ENCODE measurements around the gene HDAC4. TPM values are rescaled to one million over a fixed set of nuclear protein-coding genes. Genes with fewer than 3 reads are reported as not detected.

Gene HDAC4
- total RNA-seq, 5 donors from 2014 or later (not counting 1 experiment from before 2014, with no cell fraction given), result 44.8 to 80.2 (median 60.9) TPM

DNA sequence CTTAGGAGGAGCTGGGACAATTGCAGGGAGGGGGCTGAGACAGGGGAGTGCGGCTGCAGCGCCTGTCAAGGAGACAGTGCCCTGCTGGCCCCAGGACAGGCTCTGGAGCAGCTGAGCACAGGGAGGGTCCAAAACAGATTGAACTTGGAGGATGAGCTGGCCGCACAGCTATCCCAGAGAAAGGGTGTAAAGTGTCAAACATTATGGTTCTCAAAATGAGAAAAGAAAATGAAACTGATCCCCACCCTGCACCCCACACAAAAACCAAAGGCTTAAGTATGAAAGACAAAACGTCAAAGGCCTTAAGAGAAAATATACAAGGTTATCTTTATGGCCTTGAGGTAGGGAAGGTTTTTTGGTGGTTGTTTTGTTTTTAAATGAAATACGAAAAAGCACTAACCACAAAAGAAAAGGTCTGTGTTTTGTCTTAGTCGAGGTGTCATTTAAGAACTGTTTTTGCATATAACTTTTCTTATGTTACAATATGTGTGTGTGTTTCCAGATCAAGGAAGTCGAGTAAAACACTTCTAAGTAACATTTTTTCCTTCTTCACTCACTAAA is 111.8 kb downstream of the HDAC4 start:
- peaks cover 0 to 2% of the 10 kb centered on the region in 2 experiments for H3K27me3 ChIP-seq (replicated peaks in 1 of 2; ENCODE audit: control insufficient read depth in 2 of 2, extremely low read depth in 1 of 2, insufficient read depth in 2 of 2, low read length in 1 of 2)
- peak overlapping the region; percentile 98 to 99 for H3K27ac Mint-ChIP-seq
- H3K4me1 ChIP-seq (ENCODE audit: control insufficient read depth in 1 of 2, extremely low read depth in 1 of 2, insufficient read depth in 2 of 2, low read length in 2 of 2), result peaks cover 58 to 60% of the 10 kb centered on the region in 2 experiments
- H3K9me3 Mint-ChIP-seq, result no peaks in the 10 kb centered on the region
- no peaks in the 10 kb centered on the region for H3K27me3 Mint-ChIP-seq
- H3K9me3 ChIP-seq, result no peaks in the 10 kb centered on the region
- peaks cover 76 to 93% (median 85%) of the 10 kb centered on the region in 3 donors for H3K4me1 Mint-ChIP-seq
- peak overlapping the region; percentile 22 to 49 for H3K4me3 ChIP-seq (ENCODE audit: control insufficient read depth in 1 of 2, extremely low read depth in 1 of 2, low read length in 1 of 2)
- H3K36me3 Mint-ChIP-seq, result peaks cover under 1% of the 10 kb centered on the region
- CTCF ChIA-PET, result interaction anchor here in 1 of 2 donors (0.9 to 1.9 kb wide), 2 partner anchors 14 to 22 kb away, joined by 4 to 8 read pairs; no protein-coding TSS in a partner anchor
- peak; percentile 44 to 82 (median 59) for ATAC-seq (replicated peaks in 1 of 4)
- H3K36me3 ChIP-seq (ENCODE audit: control insufficient read depth in 2 of 2, extremely low read depth in 1 of 2, insufficient read depth in 1 of 2, low read length in 1 of 2), result peaks cover 0 to 4% of the 10 kb centered on the region in 2 donors
- POLR2A ChIA-PET, result no interaction called here
- H3K27ac ChIP-seq (ENCODE audit: low read length), result peak overlapping the region; percentile 82
- peak in 18 of 35 experiments; percentile 24 to 76 (median 44) for DNase-seq
- 27% methylated on average over 2 of the region's 7 CpGs for WGBS (ENCODE audit: insufficient coverage)
- peak overlapping the region; percentile 75 to 79 (median 77) for H3K4me3 Mint-ChIP-seq

GRCh38 chr2:239288237-239288636 is 112.6 kb downstream of the HDAC4 start:
- no peaks in the 10 kb centered on the region for H3K9me3 ChIP-seq
- H3K27me3 Mint-ChIP-seq, result no peaks in the 10 kb centered on the region
- ChIA-PET CTCF (interaction anchor here in 1 of 2 donors (0.9 to 1.9 kb wide), 2 partner anchors 13 to 21 kb away, joined by 4 to 8 read pairs; no protein-coding TSS in a partner anchor), POLR2A (no interaction called here)
- peaks cover 3% of the 10 kb centered on the region for H3K36me3 Mint-ChIP-seq
- no peak overlapping the region for H3K4me3 ChIP-seq (ENCODE audit: control insufficient read depth in 1 of 2, extremely low read depth in 1 of 2, low read length in 1 of 2)
- no peaks in the 10 kb centered on the region for H3K9me3 Mint-ChIP-seq
- no CpG with 5 or more reads among the region's 4 CpGs for WGBS (ENCODE audit: insufficient coverage)
- peaks cover 0 to 2% of the 10 kb centered on the region in 2 experiments for H3K27me3 ChIP-seq (replicated peaks in 1 of 2; ENCODE audit: control insufficient read depth in 2 of 2, extremely low read depth in 1 of 2, insufficient read depth in 2 of 2, low read length in 1 of 2)
- peaks cover 0 to 4% of the 10 kb centered on the region in 2 donors for H3K36me3 ChIP-seq (ENCODE audit: control insufficient read depth in 2 of 2, extremely low read depth in 1 of 2, insufficient read depth in 1 of 2, low read length in 1 of 2)
- no peak for DNase-seq
- H3K4me1 Mint-ChIP-seq, result peaks cover 71 to 91% (median 80%) of the 10 kb centered on the region in 3 donors
- peak overlapping the region in 2 of 3 donors; percentile 50 to 79 for H3K4me3 Mint-ChIP-seq
- peak overlapping the region; percentile 98 to 99 for H3K27ac Mint-ChIP-seq
- H3K27ac ChIP-seq (ENCODE audit: low read length), result peak overlapping the region; percentile 82
- no peak for ATAC-seq (replicated peaks in 1 of 4)
- H3K4me1 ChIP-seq (ENCODE audit: control insufficient read depth in 1 of 2, extremely low read depth in 1 of 2, insufficient read depth in 2 of 2, low read length in 2 of 2), result peaks cover 55 to 59% of the 10 kb centered on the region in 2 experiments

DNA sequence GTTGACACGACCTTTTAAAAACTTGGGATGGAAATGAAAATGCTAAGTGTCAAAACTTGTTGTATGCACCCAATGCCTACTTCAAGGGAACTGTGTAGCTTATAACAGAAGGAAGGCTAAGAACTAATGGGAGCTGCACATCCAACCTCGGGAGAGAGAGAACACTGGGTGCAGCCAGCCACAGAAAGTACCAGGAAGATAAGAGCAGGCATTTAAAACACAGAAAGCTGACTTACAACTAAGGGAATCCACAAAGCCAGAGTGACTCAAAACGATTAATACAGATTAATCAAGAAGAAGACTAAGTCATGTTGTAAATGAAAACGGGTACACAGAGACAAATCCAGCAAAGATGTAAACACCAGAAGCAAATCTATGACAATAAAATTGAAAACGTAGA is 113.4 kb downstream of the HDAC4 start:
- CTCF ChIA-PET, result no interaction called here
- ATAC-seq (replicated peaks in 1 of 4), result no peak
- H3K36me3 ChIP-seq (ENCODE audit: control insufficient read depth in 2 of 2, extremely low read depth in 1 of 2, insufficient read depth in 1 of 2, low read length in 1 of 2), result peaks cover 0 to 4% of the 10 kb centered on the region in 2 donors
- H3K4me3 ChIP-seq (ENCODE audit: control insufficient read depth in 1 of 2, extremely low read depth in 1 of 2, low read length in 1 of 2), result no peak overlapping the region
- H3K9me3 Mint-ChIP-seq, result no peaks in the 10 kb centered on the region
- peaks cover 3% of the 10 kb centered on the region for H3K36me3 Mint-ChIP-seq
- H3K27ac ChIP-seq (ENCODE audit: low read length), result no peak overlapping the region
- peaks cover 67 to 85% (median 74%) of the 10 kb centered on the region in 3 donors for H3K4me1 Mint-ChIP-seq
- H3K4me1 ChIP-seq (ENCODE audit: control insufficient read depth in 1 of 2, extremely low read depth in 1 of 2, insufficient read depth in 2 of 2, low read length in 2 of 2), result peaks cover 55 to 59% of the 10 kb centered on the region in 2 experiments
- peak overlapping the region; percentile 88 to 89 for H3K27ac Mint-ChIP-seq
- WGBS (ENCODE audit: insufficient coverage), result 93% methylated on average over 2 of the region's 5 CpGs
- peak overlapping the region in 2 of 3 donors; percentile 5 to 79 for H3K4me3 Mint-ChIP-seq
- no peaks in the 10 kb centered on the region for H3K9me3 ChIP-seq
- no peaks in the 10 kb centered on the region for H3K27me3 Mint-ChIP-seq
- H3K27me3 ChIP-seq (replicated peaks in 1 of 2; ENCODE audit: control insufficient read depth in 2 of 2, extremely low read depth in 1 of 2, insufficient read depth in 2 of 2, low read length in 1 of 2), result peaks cover 0 to 2% of the 10 kb centered on the region in 2 experiments
- no peak for DNase-seq
- POLR2A ChIA-PET, result no interaction called here

- H3K4me1 Mint-ChIP-seq, result peaks cover 64 to 81% (median 69%) of the 10 kb centered on the region in 3 donors
- no peak overlapping the region for H3K27ac ChIP-seq (ENCODE audit: low read length)
These were observed 113.9 kb downstream of the HDAC4 start for GRCh38 chr2:239286901-239287300.

GRCh38 chr2:239285932-239286230 is 114.9 kb downstream of the HDAC4 start:
- CTCF ChIA-PET, result no interaction called here
- ATAC-seq (replicated peaks in 1 of 4) (no peak), DNase-seq (no peak)
- Mint-ChIP-seq H3K9me3 (no peaks in the 10 kb centered on the region), H3K4me1 (peaks cover 64 to 73% (median 69%) of the 10 kb centered on the region in 3 donors), H3K27ac (peak overlapping the region; percentile 79 to 81), H3K36me3 (peaks cover 3% of the 10 kb centered on the region), H3K4me3 (peak overlapping the region in 2 of 3 donors; percentile 63 to 78), H3K27me3 (no peaks in the 10 kb centered on the region)
- H3K4me1 ChIP-seq (ENCODE audit: control insufficient read depth in 1 of 2, extremely low read depth in 1 of 2, insufficient read depth in 2 of 2, low read length in 2 of 2), result peaks cover 54 to 59% of the 10 kb centered on the region in 2 experiments
- no peaks in the 10 kb centered on the region for H3K36me3 ChIP-seq (ENCODE audit: control insufficient read depth in 2 of 2, extremely low read depth in 1 of 2, insufficient read depth in 1 of 2, low read length in 1 of 2)
- peak overlapping the region; percentile 32 for H3K27ac ChIP-seq (ENCODE audit: low read length)
- no peaks in the 10 kb centered on the region for H3K9me3 ChIP-seq
- POLR2A ChIA-PET, result interaction anchor here in 1 of 2 donors (0.7 kb wide), 1 partner anchor 20 kb away, joined by 3 read pairs; no protein-coding TSS in a partner anchor
- WGBS (ENCODE audit: insufficient coverage), result no CpG with 5 or more reads among the region's 3 CpGs
- H3K4me3 ChIP-seq (ENCODE audit: control insufficient read depth in 1 of 2, extremely low read depth in 1 of 2, low read length in 1 of 2), result peak overlapping the region; percentile 45 to 68
- peaks cover 0 to 2% of the 10 kb centered on the region in 2 experiments for H3K27me3 ChIP-seq (replicated peaks in 1 of 2; ENCODE audit: control insufficient read depth in 2 of 2, extremely low read depth in 1 of 2, insufficient read depth in 2 of 2, low read length in 1 of 2)

More at GRCh38 chr2:239286901-239287300, 113.9 kb downstream of the HDAC4 start:
- H3K27me3 Mint-ChIP-seq, result no peaks in the 10 kb centered on the region
- Histone ChIP-seq H3K4me1 (ENCODE audit: control insufficient read depth in 1 of 2, extremely low read depth in 1 of 2, insufficient read depth in 2 of 2, low read length in 2 of 2) (peaks cover 55 to 59% of the 10 kb centered on the region in 2 experiments), H3K4me3 (ENCODE audit: control insufficient read depth in 1 of 2, extremely low read depth in 1 of 2, low read length in 1 of 2) (no peak overlapping the region), H3K9me3 (no peaks in the 10 kb centered on the region), H3K36me3 (ENCODE audit: control insufficient read depth in 2 of 2, extremely low read depth in 1 of 2, insufficient read depth in 1 of 2, low read length in 1 of 2) (peaks cover 0 to under 1% of the 10 kb centered on the region in 2 donors), H3K27me3 (replicated peaks in 1 of 2; ENCODE audit: control insufficient read depth in 2 of 2, extremely low read depth in 1 of 2, insufficient read depth in 2 of 2, low read length in 1 of 2) (peaks cover 0 to 2% of the 10 kb centered on the region in 2 experiments)
- ChIA-PET POLR2A (no interaction called here), CTCF (no interaction called here)
- DNase-seq (no peak), ATAC-seq (replicated peaks in 1 of 4) (no peak)
- 99% methylated on average over 6 of the region's 10 CpGs for WGBS (ENCODE audit: insufficient coverage)
- peaks cover 3% of the 10 kb centered on the region for H3K36me3 Mint-ChIP-seq
- peak overlapping the region in 2 of 3 donors; percentile 47 to 79 for H3K4me3 Mint-ChIP-seq
- no peaks in the 10 kb centered on the region for H3K9me3 Mint-ChIP-seq
- H3K27ac Mint-ChIP-seq, result peak overlapping the region; percentile 88 to 89

- H3K4me1 ChIP-seq (ENCODE audit: control insufficient read depth in 1 of 2, extremely low read depth in 1 of 2, insufficient read depth in 2 of 2, low read length in 2 of 2), result peaks cover 49 to 56% of the 10 kb centered on the region in 2 experiments
- Mint-ChIP-seq H3K4me3 (peak overlapping the region in 2 of 3 donors; percentile 63 to 78), H3K4me1 (peaks cover 62 to 67% (median 63%) of the 10 kb centered on the region in 3 donors), H3K27ac (peak overlapping the region; percentile 81 to 83), H3K9me3 (no peaks in the 10 kb centered on the region), H3K27me3 (no peaks in the 10 kb centered on the region), H3K36me3 (peaks cover 3% of the 10 kb centered on the region)
- CTCF ChIA-PET, result no interaction called here
- peak overlapping the region; percentile 32 for H3K27ac ChIP-seq (ENCODE audit: low read length)
- H3K9me3 ChIP-seq, result no peaks in the 10 kb centered on the region
- POLR2A ChIA-PET, result interaction anchor here in 1 of 2 donors (0.5 to 0.7 kb wide), 3 partner anchors 16 to 59 kb away, joined by 3 to 4 read pairs (median 3); no protein-coding TSS in a partner anchor
- WGBS (ENCODE audit: insufficient coverage), result 25% methylated on average over 18 of the region's 26 CpGs
- H3K36me3 ChIP-seq (ENCODE audit: control insufficient read depth in 2 of 2, extremely low read depth in 1 of 2, insufficient read depth in 1 of 2, low read length in 1 of 2), result no peaks in the 10 kb centered on the region
- peak overlapping the region; percentile 45 to 68 for H3K4me3 ChIP-seq (ENCODE audit: control insufficient read depth in 1 of 2, extremely low read depth in 1 of 2, low read length in 1 of 2)
- peaks cover 0 to 2% of the 10 kb centered on the region in 2 experiments for H3K27me3 ChIP-seq (replicated peaks in 1 of 2; ENCODE audit: control insufficient read depth in 2 of 2, extremely low read depth in 1 of 2, insufficient read depth in 2 of 2, low read length in 1 of 2)
- peak in 11 of 35 experiments; percentile 20 to 65 (median 37) for DNase-seq
- ATAC-seq (replicated peaks in 1 of 4), result peak; percentile 42 to 59 (median 55)
These were observed 115.5 kb downstream of the HDAC4 start for GRCh38 chr2:239285071-239285931.

All from T-cell (primary cell).